ENCODE results near the gene COLEC11. TPM values are rescaled to one million over a fixed set of nuclear protein-coding genes. Genes with fewer than 3 reads are reported as not detected.

Gene COLEC11
- total RNA-seq, 2 experiments from 2014 or later: 1.7 TPM; not detected in 1

DNA sequence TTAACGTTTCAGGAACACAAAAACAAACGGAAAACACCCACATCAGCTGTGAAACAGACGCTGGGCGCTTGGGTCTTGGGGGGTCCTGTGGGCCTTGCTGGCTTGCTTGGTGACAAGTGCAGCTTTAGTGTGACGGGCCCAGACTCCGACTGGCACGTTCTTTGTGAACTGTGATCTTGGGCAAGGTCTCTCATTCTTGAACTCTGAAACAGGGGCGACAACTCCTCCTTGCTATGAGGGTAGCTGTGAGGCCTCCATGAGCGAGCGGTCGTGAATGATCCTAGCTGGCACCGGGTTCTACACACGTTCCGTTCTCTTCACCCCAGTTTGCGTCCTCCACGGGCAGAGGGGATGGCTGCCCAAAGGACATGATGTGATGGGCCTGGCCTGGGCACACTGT is 8.7 kb upstream of the COLEC11 start:
- Histone ChIP-seq H3K27ac (ENCODE audit: low read depth, low read length, poor library complexity, severe bottlenecking) (no peak overlapping the region), H3K36me3 (ENCODE audit: insufficient read depth, low read length) (peaks cover 45% of the 10 kb centered on the region), H3K79me2 (ENCODE audit: insufficient read depth, low read depth, low read length) (no peaks in the 10 kb centered on the region), H3K4me2 (ENCODE audit: low read length) (no peak overlapping the region), H3K9me3 (ENCODE audit: low read length) (no peaks in the 10 kb centered on the region), H3K4me1 (ENCODE audit: insufficient read depth, low read length, poor library complexity, severe bottlenecking) (no peaks in the 10 kb centered on the region), H3K9me2 (ENCODE audit: insufficient read depth, low read length) (no peaks in the 10 kb centered on the region), H2AFZ (ENCODE audit: low read length) (no peak overlapping the region), H3K4me3 (ENCODE audit: low read depth, low read length, poor library complexity, severe bottlenecking) (no peak overlapping the region), H4K20me1 (ENCODE audit: insufficient read depth, low read length) (no peaks in the 10 kb centered on the region)
- intact Hi-C loops (cut with micrococcal nuclease; ENCODE audit: unreplicated experiment): no loop called here
- no TSS peak for BruUV-seq (replicated peaks)
- DNase-seq (ENCODE audit: low spot score): no peak
- ChIA-PET CTCF (ENCODE audit: unreplicated experiment) (no interaction called here), POLR2A (no interaction called here)
- no peak for TF ChIP-seq CTCF (conservative IDR thresholded peaks at IDR 0.05; ENCODE audit: low read length)
- TF ChIP-seq EZH2phosphoT487 (IDR thresholded peaks at IDR 0.05; ENCODE audit: borderline replicate concordance, low read depth, low read length): no peak

DNA sequence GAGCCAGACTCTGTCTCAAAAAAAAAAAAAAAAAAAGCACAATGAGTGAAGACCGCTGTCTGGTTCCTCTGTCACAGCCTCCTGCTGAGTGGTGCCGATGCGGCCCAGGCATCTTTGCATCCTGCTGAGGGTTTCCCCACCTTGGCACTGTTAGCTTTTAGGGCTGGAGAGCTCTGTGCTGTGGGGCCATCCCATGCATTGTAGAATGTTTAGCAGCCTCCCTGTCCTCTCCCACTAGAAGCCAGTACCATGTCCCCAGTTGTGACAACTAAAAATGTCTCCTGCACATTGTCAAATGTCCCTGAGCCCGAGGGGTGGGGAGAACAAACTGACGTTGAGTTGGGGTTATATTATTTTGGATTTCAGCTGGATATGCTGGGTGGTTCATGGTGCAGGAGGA is 7.9 kb upstream of the COLEC11 start:
- TF ChIP-seq EZH2phosphoT487 (IDR thresholded peaks at IDR 0.05; ENCODE audit: borderline replicate concordance, low read depth, low read length) (no peak), CTCF (conservative IDR thresholded peaks at IDR 0.05; ENCODE audit: low read length) (no peak)
- peaks cover 37% of the 10 kb centered on the region for H3K36me3 ChIP-seq (ENCODE audit: insufficient read depth, low read length)
- H3K4me3 ChIP-seq (ENCODE audit: low read depth, low read length, poor library complexity, severe bottlenecking): no peak overlapping the region
- CTCF ChIA-PET (ENCODE audit: unreplicated experiment): no interaction called here
- H3K4me1 ChIP-seq (ENCODE audit: insufficient read depth, low read length, poor library complexity, severe bottlenecking): no peaks in the 10 kb centered on the region
- H3K79me2 ChIP-seq (ENCODE audit: insufficient read depth, low read depth, low read length): no peaks in the 10 kb centered on the region
- H3K4me2 ChIP-seq (ENCODE audit: low read length): no peak overlapping the region
- no peak for DNase-seq (ENCODE audit: low spot score)
- H3K27ac ChIP-seq (ENCODE audit: low read depth, low read length, poor library complexity, severe bottlenecking): no peak overlapping the region
- intact Hi-C loops (cut with micrococcal nuclease; ENCODE audit: unreplicated experiment): no loop called here
- H3K9me2 ChIP-seq (ENCODE audit: insufficient read depth, low read length): no peaks in the 10 kb centered on the region
- BruUV-seq (replicated peaks): no TSS peak
- no peaks in the 10 kb centered on the region for H3K9me3 ChIP-seq (ENCODE audit: low read length)
- H4K20me1 ChIP-seq (ENCODE audit: insufficient read depth, low read length): no peaks in the 10 kb centered on the region
- no peak overlapping the region for H2AFZ ChIP-seq (ENCODE audit: low read length)
- POLR2A ChIA-PET: interaction anchor here (0.7 to 1.1 kb wide), 3 partner anchors 16 to 276 kb away, joined by 3 read pairs; no protein-coding TSS in a partner anchor

DNA sequence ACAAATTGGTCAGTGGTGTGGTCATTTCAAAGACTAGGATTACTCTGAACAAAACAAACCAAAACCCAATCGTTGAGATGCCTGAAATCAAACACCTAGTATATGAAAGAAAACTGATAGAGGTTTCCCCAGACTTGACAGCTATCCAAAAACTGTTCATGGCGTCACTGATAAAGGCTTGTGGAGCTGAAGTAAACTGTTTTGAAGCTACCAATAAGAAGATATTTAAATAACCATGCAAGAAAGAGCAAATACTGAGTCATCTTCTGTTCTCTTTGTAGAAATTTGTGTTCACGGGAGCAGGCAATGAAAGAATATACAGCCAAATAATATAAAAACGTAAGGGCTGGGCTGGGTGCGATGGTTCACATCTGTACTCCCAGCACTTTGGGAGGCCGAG is 7.5 kb upstream of the COLEC11 start:
- BruUV-seq (replicated peaks): no TSS peak
- Histone ChIP-seq H3K4me2 (ENCODE audit: low read length) (no peak overlapping the region), H3K36me3 (ENCODE audit: insufficient read depth, low read length) (peaks cover 32% of the 10 kb centered on the region), H3K4me3 (ENCODE audit: low read depth, low read length, poor library complexity, severe bottlenecking) (no peak overlapping the region), H3K9me3 (ENCODE audit: low read length) (no peaks in the 10 kb centered on the region), H2AFZ (ENCODE audit: low read length) (no peak overlapping the region), H3K27ac (ENCODE audit: low read depth, low read length, poor library complexity, severe bottlenecking) (no peak overlapping the region), H4K20me1 (ENCODE audit: insufficient read depth, low read length) (no peaks in the 10 kb centered on the region), H3K79me2 (ENCODE audit: insufficient read depth, low read depth, low read length) (no peaks in the 10 kb centered on the region), H3K4me1 (ENCODE audit: insufficient read depth, low read length, poor library complexity, severe bottlenecking) (no peaks in the 10 kb centered on the region), H3K9me2 (ENCODE audit: insufficient read depth, low read length) (no peaks in the 10 kb centered on the region)
- ChIA-PET CTCF (ENCODE audit: unreplicated experiment) (no interaction called here), POLR2A (interaction anchor here (0.7 to 1.2 kb wide), 5 partner anchors 11 to 276 kb away, joined by 3 to 4 read pairs (median 3); no protein-coding TSS in a partner anchor)
- no peak for DNase-seq (ENCODE audit: low spot score)
- intact Hi-C loops (cut with micrococcal nuclease; ENCODE audit: unreplicated experiment): no loop called here
- no peak for TF ChIP-seq EZH2phosphoT487 (IDR thresholded peaks at IDR 0.05; ENCODE audit: borderline replicate concordance, low read depth, low read length)
- no peak for TF ChIP-seq CTCF (conservative IDR thresholded peaks at IDR 0.05; ENCODE audit: low read length)

Measured in OCI-LY7 (cell line).